GM23338 (cell line): ENCODE measurements around the gene PTK6. TPM values are rescaled to one million over a fixed set of nuclear protein-coding genes. Genes with fewer than 3 reads are reported as not detected.

Experiments
- ATAC-seq: fragments of 200-7000 bp; cut with Tn5 transposase; 3 replicates; pipeline ENCODE4 v1.9.1; 2020
- DNase-seq: peaks from one replicate; pipeline ENCODE4 v3.0.0-alpha.2; 2015; ENCODE audit warnings: low spot score
- H2AFZ ChIP-seq: fragments of 200-600 bp; sonication (generic); 2 replicates; pipeline ENCODE4 v1.8.0; 2016; ENCODE audit warnings: antibody characterized with exemption, mild to moderate bottlenecking, moderate library complexity
- H3F3A ChIP-seq: fragments of 200-600 bp; sonication (generic); replicated peaks from 2 replicates; pipeline ENCODE4 v1.8.0; 2017; ENCODE audit warnings: antibody characterized with exemption, mixed run types, low read depth
- H3K27ac ChIP-seq: fragments of 200-600 bp; sonication (generic); 2 replicates; pipeline ENCODE4 v1.6.1; 2016; ENCODE audit warnings: low read depth
- H3K27me3 ChIP-seq: fragments of 200-600 bp; sonication (generic); 2 replicates; pipeline ENCODE4 v1.8.0; 2016; ENCODE audit warnings: mild to moderate bottlenecking, mixed run types, moderate library complexity; ENCODE audit not compliant: insufficient read depth
- H3K36me3 ChIP-seq: fragments of 200-600 bp; sonication (generic); 2 replicates; pipeline ENCODE4 v1.8.0; 2016; ENCODE audit warnings: mild to moderate bottlenecking; ENCODE audit not compliant: insufficient read depth
- H3K4me1 ChIP-seq: fragments of 200-600 bp; sonication (generic); 2 replicates; pipeline ENCODE4 v1.8.0; 2016; ENCODE audit warnings: mild to moderate bottlenecking, moderate library complexity; ENCODE audit not compliant: insufficient read depth
- H3K4me2 ChIP-seq: fragments of 200-600 bp; sonication (generic); 2 replicates; pipeline ENCODE4 v1.7.1; 2017; ENCODE audit warnings: mixed run types
- H3K4me3 ChIP-seq: fragments of 200-600 bp; sonication (generic); 2 replicates; pipeline ENCODE4 v1.6.1; 2016; ENCODE audit warnings: mixed run types
- H3K79me2 ChIP-seq: fragments of 200-600 bp; sonication (generic); replicated peaks from 2 replicates; pipeline ENCODE4 v1.8.0; 2017; ENCODE audit warnings: mild to moderate bottlenecking; ENCODE audit not compliant: insufficient read depth
- H3K9me2 ChIP-seq: fragments of 200-600 bp; sonication (generic); 2 replicates; pipeline ENCODE4 v1.8.0; 2017; ENCODE audit not compliant: insufficient read depth
- H4K20me1 ChIP-seq: fragments of 200-600 bp; sonication (generic); replicated peaks from 2 replicates; pipeline ENCODE4 v1.8.0; 2017; ENCODE audit warnings: mild to moderate bottlenecking; ENCODE audit not compliant: insufficient read depth
- H3K27ac Mint-ChIP-seq: 2 replicates; pipeline ENCODE4 v1.8.0; 2020; ENCODE audit warnings: inconsistent platforms, mild to moderate bottlenecking, moderate library complexity, mixed read lengths
- H3K27me3 Mint-ChIP-seq: 3 replicates; pipeline ENCODE4 v1.8.0; 2022; ENCODE audit warnings: low read depth, mild to moderate bottlenecking, moderate library complexity, mixed read lengths, inconsistent platforms; ENCODE audit not compliant: insufficient read depth, poor library complexity
- H3K36me3 Mint-ChIP-seq: 3 replicates; pipeline ENCODE4 v1.8.0; 2021; ENCODE audit warnings: low read depth, mild to moderate bottlenecking, inconsistent platforms, moderate library complexity, mixed read lengths
- H3K4me1 Mint-ChIP-seq: 3 replicates; pipeline ENCODE4 v1.8.0; 2020; ENCODE audit warnings: mild to moderate bottlenecking, inconsistent platforms, mixed read lengths
- H3K4me3 Mint-ChIP-seq: 3 replicates; pipeline ENCODE4 v1.8.0; 2021; ENCODE audit warnings: moderate library complexity, mild to moderate bottlenecking, inconsistent platforms, mixed read lengths
- H3K9me3 Mint-ChIP-seq: 3 replicates; pipeline ENCODE4 v1.8.0; 2020; ENCODE audit warnings: moderate library complexity, mild to moderate bottlenecking, inconsistent platforms, mixed read lengths
- CREB1 ChIP-seq: fragments of 250-450 bp; sonication (Bioruptor Pico); IDR thresholded peaks from 2 replicates; pipeline ENCODE4 v1.5.0; 2020; ENCODE audit warnings: low read depth, mild to moderate bottlenecking, moderate library complexity
- CTCF ChIP-seq, 2 experiments: fragments of 200-600 bp in 1 of 2; sonication (generic) in 1 of 2; conservative IDR thresholded peaks; 2 replicates each; pipeline versions ENCODE4 v1.5.1 to v1.6.1; 2016 to 2017; ENCODE audit warnings: antibody characterized with exemption in 2 of 2, low read depth in 2 of 2, mild to moderate bottlenecking in 2 of 2, moderate library complexity in 1 of 2
- EZH2 ChIP-seq: fragments of 200-600 bp; sonication (generic); IDR thresholded peaks from one replicate; pipeline ENCODE4 v1.8.0; 2017; ENCODE audit warnings: antibody characterized with exemption, mild to moderate bottlenecking, low read depth; ENCODE audit not compliant: unreplicated experiment
- EZH2phosphoT487 ChIP-seq: fragments of 200-600 bp; sonication (generic); IDR thresholded peaks from one replicate; pipeline ENCODE4 v1.8.1; 2018; ENCODE audit warnings: antibody characterized with exemption; ENCODE audit not compliant: unreplicated experiment
- JUNB ChIP-seq: IDR thresholded peaks from one replicate; pipeline ENCODE4 v1.6.1; 2016; ENCODE audit warnings: antibody characterized with exemption; ENCODE audit not compliant: unreplicated experiment
- NANOG ChIP-seq: IDR thresholded peaks from 2 replicates; pipeline ENCODE4 v1.6.1; 2016; ENCODE audit warnings: antibody characterized with exemption, borderline replicate concordance
- POLR2AphosphoS5 ChIP-seq: IDR thresholded peaks from 2 replicates; pipeline ENCODE4 v1.6.1; 2016; ENCODE audit warnings: antibody characterized with exemption, low read depth
- REST ChIP-seq: IDR thresholded peaks from one replicate; pipeline ENCODE4 v1.6.1; 2018; ENCODE audit warnings: antibody characterized with exemption; ENCODE audit not compliant: unreplicated experiment
- ZNF114 ChIP-seq: fragments of 250-450 bp; sonication (Bioruptor Pico); IDR thresholded peaks from 2 replicates; pipeline ENCODE4 v1.5.0; 2020; ENCODE audit warnings: mild to moderate bottlenecking, moderate library complexity
- polyA plus RNA-seq: library from polyadenylated mRNA; unstranded; fragments of >200 nt; fragmentation: Nextera tagmentation; extraction: Ambion mirVana; gene quantifications from 2 replicates; pipeline ENCODE4 v1.2.1, GENCODE V29; 2016
- total RNA-seq: library from RNA; depleted of rRNA; stranded (reverse); fragments of >200 nt; shearing (Covaris generic); gene quantifications from 2 replicates; pipeline ENCODE4 v1.2.3, GENCODE V29; 2014
- TF ChIP-seq, protein P1 (sequence below): fragments of 250-450 bp; sonication (Bioruptor Pico); IDR thresholded peaks from 2 replicates; pipeline ENCODE4 v1.5.0; 2020; ENCODE audit warnings: mild to moderate bottlenecking, moderate library complexity

The PTK6 gene
- total and polyA plus RNA-seq, 2 experiments from 2014 or later = 0.28 TPM; not detected in 1

- TF ChIP-seq REST = no peak
- TF ChIP-seq CREB1 (CRISPR knock-in tag) = no peak
Observed at GRCh38 chr20:63533388-63533787, 3.8 kb downstream of the PTK6 start (continued).

DNA sequence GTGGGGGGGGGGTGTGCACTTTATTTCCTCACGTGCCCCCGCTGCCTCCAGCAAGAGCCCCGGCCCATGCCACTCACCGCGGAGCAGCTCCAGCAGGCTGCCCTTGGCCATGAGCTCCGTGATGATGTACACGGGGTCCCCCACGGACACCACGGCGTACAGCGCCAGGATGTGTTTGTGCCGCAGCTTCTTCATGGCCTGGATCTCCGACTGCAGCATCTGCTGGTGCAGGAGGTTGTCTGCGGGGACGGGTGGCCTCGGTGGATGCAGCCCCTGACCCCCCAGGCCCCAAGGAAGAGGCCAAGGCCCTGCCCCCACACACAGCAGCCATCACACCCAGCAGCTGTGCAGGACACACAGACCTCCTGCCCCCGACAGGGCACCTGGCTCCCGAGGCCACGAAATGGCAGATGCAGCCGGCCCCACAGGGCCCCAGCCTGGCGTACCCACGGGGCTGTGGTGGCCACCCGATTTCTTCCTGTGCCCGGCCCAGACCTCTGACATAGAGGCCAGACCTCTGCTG lies 4.7 kb downstream of the PTK6 start:
- Histone ChIP-seq H3K79me2 (no peaks in the 10 kb centered on the region), H4K20me1 (no peaks in the 10 kb centered on the region), H2AFZ (no peak overlapping the region), H3K27me3 (no peaks in the 10 kb centered on the region), H3K4me2 (no peak overlapping the region), H3K36me3 (no peaks in the 10 kb centered on the region), H3K4me3 (no peak overlapping the region), H3K9me2 (no peaks in the 10 kb centered on the region), H3K27ac (no peak overlapping the region), H3K4me1 (no peaks in the 10 kb centered on the region), H3F3A (peaks cover 7% of the 10 kb centered on the region; the same call in 1 of the 2 replicates)
- Mint-ChIP-seq H3K27ac (no peak overlapping the region), H3K4me1 (peaks cover 5% of the 10 kb centered on the region; the same call in 2 of the 3 replicates), H3K27me3 (peaks cover 6% of the 10 kb centered on the region), H3K9me3 (no peaks in the 10 kb centered on the region), H3K36me3 (no peaks in the 10 kb centered on the region), H3K4me3 (no peak overlapping the region)
- no peak for DNase-seq
- no peak for ATAC-seq
- TF ChIP-seq, protein P1, sequence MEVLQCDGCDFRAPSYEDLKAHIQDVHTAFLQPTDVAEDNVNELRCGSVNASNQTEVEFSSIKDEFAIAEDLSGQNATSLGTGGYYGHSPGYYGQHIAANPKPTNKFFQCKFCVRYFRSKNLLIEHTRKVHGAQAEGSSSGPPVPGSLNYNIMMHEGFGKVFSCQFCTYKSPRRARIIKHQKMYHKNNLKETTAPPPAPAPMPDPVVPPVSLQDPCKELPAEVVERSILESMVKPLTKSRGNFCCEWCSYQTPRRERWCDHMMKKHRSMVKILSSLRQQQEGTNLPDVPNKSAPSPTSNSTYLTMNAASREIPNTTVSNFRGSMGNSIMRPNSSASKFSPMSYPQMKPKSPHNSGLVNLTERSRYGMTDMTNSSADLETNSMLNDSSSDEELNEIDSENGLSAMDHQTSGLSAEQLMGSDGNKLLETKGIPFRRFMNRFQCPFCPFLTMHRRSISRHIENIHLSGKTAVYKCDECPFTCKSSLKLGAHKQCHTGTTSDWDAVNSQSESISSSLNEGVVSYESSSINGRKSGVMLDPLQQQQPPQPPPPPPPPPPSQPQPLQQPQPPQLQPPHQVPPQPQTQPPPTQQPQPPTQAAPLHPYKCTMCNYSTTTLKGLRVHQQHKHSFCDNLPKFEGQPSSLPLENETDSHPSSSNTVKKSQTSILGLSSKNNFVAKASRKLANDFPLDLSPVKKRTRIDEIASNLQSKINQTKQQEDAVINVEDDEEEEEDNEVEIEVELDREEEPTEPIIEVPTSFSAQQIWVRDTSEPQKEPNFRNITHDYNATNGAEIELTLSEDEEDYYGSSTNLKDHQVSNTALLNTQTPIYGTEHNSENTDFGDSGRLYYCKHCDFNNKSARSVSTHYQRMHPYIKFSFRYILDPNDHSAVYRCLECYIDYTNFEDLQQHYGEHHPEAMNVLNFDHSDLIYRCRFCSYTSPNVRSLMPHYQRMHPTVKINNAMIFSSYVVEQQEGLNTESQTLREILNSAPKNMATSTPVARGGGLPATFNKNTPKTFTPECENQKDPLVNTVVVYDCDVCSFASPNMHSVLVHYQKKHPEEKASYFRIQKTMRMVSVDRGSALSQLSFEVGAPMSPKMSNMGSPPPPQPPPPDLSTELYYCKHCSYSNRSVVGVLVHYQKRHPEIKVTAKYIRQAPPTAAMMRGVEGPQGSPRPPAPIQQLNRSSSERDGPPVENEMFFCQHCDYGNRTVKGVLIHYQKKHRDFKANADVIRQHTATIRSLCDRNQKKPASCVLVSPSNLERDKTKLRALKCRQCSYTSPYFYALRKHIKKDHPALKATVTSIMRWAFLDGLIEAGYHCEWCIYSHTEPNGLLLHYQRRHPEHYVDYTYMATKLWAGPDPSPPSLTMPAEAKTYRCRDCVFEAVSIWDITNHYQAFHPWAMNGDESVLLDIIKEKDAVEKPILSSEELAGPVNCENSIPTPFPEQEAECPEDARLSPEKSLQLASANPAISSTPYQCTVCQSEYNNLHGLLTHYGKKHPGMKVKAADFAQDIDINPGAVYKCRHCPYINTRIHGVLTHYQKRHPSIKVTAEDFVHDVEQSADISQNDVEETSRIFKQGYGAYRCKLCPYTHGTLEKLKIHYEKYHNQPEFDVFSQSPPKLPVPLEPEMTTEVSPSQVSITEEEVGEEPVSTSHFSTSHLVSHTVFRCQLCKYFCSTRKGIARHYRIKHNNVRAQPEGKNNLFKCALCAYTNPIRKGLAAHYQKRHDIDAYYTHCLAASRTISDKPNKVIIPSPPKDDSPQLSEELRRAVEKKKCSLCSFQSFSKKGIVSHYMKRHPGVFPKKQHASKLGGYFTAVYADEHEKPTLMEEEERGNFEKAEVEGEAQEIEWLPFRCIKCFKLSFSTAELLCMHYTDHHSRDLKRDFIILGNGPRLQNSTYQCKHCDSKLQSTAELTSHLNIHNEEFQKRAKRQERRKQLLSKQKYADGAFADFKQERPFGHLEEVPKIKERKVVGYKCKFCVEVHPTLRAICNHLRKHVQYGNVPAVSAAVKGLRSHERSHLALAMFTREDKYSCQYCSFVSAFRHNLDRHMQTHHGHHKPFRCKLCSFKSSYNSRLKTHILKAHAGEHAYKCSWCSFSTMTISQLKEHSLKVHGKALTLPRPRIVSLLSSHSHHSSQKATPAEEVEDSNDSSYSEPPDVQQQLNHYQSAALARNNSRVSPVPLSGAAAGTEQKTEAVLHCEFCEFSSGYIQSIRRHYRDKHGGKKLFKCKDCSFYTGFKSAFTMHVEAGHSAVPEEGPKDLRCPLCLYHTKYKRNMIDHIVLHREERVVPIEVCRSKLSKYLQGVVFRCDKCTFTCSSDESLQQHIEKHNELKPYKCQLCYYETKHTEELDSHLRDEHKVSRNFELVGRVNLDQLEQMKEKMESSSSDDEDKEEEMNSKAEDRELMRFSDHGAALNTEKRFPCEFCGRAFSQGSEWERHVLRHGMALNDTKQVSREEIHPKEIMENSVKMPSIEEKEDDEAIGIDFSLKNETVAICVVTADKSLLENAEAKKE (CRISPR knock-in tag) = no peak
- TF ChIP-seq NANOG (no peak), JUNB (no peak), REST (no peak), EZH2phosphoT487 (no peak), EZH2 (no peak), ZNF114 (CRISPR knock-in tag) (no peak), CTCF (conservative IDR thresholded peaks at IDR 0.05; ENCODE audit: low read depth in 2 of 2) (no peak), CREB1 (CRISPR knock-in tag) (no peak), POLR2AphosphoS5 (no peak)
